Activated gamma-delta T cell treated with Interleukin-2 at 50 U/mL for 16 hours (primary cell): ENCODE results near the gene POLR3E.
"Not testable (repeated sequence)": the region's sequence is repeated elsewhere in the genome, so short reads cannot be mapped to it uniquely, and the experiment has no call there.

Source experiments
- DNase-seq: peaks from one replicate; pipeline ENCODE4 v3.0.0-alpha.2; 2020

Gene POLR3E

DNA sequence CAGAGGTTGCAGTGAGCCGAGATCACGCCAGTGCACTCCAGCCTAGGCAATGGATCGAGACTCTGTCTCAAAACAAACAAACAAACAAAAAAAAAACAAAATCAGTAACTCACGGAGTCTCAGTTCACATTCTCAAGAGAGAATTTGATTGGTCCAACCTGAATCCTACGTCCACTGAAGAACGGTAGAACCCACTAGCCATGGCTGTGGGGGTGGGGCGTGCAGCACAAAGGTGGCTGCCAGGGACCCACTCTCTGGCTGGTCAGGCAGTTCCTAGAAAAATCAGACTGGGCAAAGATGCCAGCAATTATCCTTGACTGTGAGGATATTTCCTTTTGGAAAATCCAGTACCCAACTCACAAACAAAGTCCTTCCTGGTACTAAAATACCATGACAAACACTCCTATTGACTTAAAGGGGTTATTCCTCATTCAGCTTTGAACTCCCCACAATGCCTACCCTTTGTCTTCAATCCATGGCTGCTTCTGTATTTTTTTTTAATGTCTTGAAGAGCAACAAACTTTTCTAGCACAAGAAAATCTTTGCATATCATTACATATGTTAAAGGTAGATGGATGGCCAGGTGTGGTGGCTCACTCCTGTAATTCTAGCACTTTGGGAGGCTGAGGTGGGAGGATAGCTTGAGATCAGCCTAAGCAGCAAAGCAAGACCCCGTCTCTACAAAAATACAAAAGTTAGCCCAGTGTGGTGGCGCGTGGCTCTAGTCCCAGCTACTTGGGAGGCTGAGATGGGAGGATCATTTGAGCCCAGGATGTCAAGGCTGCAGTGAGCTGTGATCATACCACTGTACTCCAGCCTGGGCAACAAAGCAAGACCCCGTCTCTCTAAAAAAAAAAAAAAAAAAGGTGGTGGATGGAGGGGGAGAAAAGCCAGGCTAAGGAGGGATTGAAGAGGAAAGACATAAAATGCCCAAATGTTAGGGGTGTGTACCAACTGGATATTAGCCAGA is 3.8 kb upstream of the POLR3E start:
- DNase-seq: no peak

DNA sequence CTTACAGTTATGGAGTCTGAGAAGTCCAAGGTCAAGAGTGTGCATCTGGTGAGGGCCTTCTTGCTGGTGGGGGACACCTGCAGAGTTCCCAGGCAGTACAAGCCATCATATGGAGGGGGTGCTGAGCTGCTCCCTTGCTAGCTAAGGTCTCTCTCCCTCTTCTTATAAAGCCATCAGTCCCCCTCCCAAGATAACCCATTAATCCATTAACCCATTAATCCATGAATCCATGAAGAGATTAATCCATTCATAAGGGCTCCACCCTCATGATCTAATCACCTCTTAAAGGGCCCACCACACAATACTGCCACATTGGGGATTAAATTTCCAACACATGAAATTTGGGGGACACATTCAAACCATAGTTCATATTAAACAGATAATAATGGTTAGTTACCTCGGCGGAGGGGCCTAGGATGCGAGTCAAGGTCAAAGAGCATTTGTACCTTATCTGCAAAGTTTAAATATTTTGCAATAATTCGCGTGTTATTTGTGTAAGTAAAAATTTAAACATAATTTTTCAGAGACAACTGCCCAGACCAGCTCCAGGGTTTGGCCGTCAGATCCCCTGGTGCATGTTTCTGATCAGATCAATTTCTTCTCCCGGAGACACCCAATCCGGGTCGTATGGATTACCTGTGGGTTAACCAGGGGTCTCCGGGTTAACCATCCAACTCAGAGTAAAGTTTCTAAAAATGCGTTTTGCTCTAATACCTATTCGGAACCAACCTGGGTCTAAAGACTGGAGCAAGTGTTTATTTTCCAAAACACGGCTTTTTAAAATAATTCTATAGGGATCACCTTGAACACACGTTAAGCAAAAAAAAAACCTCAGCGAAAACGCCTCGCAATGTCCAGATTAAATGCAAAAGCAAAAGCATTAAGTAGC is 740 bp upstream of the POLR3E start:
- DNase-seq: no peak

- peak; percentile 60 for DNase-seq
These were observed 893 bp downstream of the POLR3E start for GRCh38 chr16:22297871-22298733.

DNA sequence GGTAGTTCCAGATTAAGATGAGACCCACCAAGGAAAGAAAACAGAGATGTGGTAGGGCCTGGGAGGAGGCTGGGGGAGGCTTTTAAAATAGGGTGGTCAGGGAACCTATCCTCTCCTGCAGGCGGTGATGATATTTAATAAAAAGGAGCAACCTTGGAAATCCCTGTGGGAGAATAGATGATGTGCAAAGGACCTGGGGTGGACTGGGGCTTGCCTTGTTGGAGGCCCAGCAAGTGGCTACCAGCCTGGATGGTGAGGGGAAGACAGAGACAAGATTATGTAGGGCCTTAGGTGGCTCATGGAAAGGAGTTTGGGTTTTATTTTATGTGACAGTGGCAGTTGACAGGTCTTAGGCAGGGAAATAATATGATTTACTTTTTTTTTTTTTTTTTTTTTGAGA is 1.8 kb downstream of the POLR3E start:
- DNase-seq: no peak

DNA sequence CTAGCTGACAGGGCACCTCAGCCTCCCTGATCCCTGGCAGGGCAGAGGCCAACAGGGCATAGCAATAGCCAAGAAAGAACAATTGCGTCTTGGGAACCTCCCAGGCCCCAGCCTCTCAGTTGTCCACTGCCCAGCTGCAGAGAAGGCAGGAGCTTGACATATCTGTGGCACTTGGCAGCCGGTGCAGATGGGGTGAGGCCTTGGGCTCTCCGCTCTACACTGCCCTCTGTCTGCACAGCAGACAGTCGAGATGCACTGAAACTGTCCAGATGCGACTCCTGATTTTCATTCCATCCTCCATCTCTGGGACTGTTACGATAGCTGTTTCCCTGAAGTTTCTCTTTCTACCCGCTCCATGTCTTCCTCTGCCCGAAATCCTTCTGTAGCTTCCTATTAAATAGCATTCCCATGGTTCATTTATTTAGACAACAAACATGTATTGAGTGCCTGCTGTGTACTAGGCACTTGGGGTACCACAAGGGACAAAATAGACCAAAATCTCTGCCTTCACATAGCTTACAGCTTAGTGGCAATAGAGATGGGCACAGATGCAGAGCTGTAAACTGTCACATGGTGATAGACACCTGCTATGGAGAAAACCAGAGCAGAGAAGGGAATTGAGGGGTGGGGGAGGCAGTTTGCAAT is 3.3 kb downstream of the POLR3E start:
- DNase-seq: no peak

DNA sequence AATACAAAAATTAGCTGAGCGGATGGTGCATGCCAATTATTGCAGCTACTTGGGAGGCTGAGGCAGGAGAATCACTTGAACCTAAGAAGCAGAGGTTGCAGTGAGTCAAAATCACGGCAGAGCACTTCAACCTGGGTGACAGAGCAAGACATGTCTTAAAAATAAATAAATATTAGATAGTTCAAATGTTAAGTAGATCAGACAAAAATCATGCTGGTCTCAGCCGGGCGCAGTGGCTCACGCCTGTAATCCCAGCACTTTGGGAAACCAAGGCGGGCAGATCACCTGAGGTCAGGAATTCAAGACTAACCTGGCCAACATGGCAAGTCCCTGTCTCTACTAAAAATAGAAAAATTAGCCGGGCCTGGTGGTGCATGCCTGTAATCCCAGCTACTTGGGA is 4.2 kb downstream of the POLR3E start:
- DNase-seq: not testable (repeated sequence)

DNA sequence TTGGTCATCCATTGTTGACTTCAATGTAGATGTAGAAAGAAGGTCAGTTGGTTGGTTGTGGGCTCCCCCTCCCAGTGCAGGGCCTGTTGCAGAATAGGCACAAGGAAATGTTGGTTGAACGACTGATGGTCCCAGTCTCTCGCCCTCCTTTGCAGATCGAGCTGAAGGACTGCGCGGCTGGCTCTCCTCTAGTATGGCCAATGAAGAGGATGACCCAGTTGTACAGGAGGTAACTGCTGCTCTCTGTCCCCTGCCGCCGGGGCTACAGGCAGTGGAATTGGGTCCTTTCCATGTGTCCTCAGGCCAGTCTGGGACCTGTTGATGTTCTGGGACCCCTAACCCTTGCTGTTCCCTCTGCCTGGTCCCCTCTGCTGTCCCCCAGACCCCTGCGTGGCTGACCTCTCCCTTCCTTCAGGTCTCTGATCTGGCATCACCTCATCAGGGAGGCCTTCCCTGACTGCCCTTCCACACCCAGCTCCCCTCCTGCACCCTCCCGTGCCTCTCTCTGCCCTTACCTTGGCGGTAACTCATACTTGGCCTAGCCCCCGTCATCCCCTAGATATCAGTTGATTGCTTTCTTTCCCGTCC is 5.7 kb downstream of the POLR3E start:
- no peak for DNase-seq

DNA sequence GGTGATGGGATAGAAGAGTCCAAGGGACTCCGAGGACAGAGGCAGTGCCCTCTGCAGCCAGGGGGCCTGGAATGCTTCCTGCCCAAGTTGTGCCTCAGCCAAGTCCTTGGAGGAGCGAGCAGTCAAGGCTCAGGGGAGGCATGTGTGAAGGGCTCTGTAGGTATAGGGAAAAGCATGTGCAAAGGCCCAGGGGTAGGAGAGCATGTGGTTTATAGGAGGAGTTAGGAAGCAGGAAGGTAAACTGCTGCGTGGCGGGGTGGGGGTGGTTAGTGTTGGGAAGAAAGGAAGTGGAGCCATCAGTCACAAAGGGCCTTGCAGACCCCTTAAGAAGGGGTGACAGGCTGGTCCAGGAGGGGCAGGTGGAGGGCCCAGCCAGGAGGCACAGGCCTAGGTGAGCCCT is 7.2 kb downstream of the POLR3E start:
- no peak for DNase-seq

DNA sequence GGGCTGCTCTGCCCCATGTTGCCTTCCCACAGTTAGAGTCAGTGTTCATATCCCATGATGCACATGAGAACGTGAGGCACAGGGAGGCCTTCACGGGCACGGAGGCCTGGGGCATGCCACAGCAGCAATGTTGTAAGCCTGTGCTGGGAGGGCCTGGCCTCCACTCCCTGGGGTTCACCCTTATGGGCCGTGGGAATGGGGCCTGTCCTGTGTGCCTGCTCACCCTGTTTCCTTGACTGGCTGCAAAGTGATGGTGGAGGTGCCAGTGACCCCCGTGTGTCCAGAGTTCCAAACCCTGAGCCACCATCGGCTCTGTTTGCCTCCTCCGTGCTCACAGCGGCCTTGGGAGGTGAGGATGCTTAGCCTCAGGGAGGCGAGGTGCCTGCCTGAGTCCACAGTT is 9.6 kb downstream of the POLR3E start:
- DNase-seq: no peak

DNA sequence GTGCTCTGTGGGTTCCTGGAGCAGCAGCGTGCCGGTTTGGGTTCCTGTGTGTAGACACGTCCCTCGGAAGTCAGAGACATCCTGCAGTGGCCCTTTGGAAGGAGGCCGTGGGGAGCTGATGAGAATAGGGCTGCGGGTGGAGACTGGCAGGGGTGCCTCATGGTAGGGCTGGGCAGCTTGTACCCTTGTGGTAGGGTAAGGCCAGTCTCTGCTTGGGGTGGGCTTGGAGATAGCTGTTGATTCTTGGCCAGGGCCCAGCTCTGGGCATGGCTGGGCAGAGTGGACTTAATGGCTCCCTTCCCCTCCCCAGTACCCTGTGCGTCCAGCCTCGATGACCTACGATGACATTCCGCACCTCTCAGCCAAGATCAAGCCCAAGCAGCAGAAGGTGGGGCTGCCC is 10.6 kb downstream of the POLR3E start:
- no peak for DNase-seq

- no peak for DNase-seq
These were observed 11.8 kb downstream of the POLR3E start for GRCh38 chr16:22308824-22309520.

DNA sequence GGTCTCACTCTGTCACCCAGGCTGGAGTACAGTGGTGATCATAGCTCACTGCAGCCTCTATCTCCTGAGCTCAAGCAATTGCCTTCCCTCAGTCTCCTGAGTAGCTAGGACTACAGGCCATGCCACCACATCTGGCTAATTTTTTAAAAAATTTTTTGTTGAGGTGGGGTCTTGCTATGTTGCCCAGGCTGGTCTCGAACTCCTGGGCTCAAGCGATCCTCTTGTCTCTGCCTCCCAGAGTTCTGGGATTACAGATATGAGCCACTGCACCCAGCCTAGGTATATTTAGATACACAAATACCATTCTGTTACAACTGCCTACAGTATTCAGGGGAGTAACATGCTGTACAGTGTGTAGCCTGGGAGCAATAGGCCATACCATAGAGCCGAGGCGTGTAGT is 14.3 kb downstream of the POLR3E start:
- no peak for DNase-seq

- no peak for DNase-seq
These were observed 15.9 kb downstream of the POLR3E start for GRCh38 chr16:22312897-22313781.

GRCh38 chr16:22313876-22314470 is 16.8 kb downstream of the POLR3E start:
- DNase-seq: no peak

- no peak for DNase-seq
These were observed 17.7 kb downstream of the POLR3E start for GRCh38 chr16:22314661-22315626.

DNA sequence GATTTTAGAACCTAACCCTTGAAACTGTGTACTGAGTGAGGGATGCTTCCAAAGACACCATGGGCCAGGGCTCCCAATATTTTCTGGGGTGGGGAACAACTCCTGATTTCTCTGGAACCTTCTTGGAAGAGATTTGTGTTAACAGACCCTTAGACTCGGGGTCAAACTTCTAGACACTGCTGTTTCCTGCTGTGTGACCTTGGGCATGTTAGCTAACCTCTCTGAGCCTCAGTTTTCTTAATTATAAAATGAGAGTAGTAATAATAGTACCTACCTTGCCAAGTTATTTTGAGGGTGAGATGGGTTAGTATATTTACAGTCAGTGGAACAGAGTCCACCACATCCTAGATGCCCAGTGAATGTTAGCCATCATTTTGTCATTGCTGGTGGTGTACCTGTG is 18.8 kb downstream of the POLR3E start:
- no peak for DNase-seq

DNA sequence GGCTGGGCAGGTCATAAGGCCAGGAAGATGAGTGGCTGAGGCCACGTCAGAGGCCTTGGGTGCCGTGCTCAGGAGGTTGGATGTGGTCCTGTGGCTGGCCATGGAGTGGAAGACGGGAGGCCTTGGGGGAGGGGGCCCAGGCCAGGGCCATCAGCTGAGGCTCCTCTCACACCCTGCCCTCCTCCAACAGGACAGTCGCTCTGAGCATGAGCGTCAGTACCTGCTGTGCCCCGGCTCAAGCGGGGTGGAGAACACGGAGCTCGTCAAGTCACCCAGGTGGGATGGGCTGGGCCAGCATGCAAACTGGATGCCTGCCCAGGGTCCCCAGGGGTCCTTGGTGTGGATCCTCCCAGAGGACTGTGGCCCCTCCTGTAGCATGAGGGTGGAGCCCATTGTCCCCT is 19.2 kb downstream of the POLR3E start:
- no peak for DNase-seq

- no peak for DNase-seq
These were observed 19.9 kb downstream of the POLR3E start for GRCh38 chr16:22317001-22317530.
